HG02884 (cell line): ENCODE results near the gene ZSWIM3.

Source experiments
- ATAC-seq: cut with Tn5 transposase; IDR thresholded peaks from one replicate; pipeline ENCODE4 v1.9.1; 2021; ENCODE audit warnings: mild to moderate bottlenecking, moderate library complexity; ENCODE audit not compliant: unreplicated experiment

Gene ZSWIM3

GRCh38 chr20:45909336-45909808, 52.0 kb downstream of the ZSWIM3 start:
- ATAC-seq, result no peak

- no peak for ATAC-seq
Observed at GRCh38 chr20:45909817-45910669, 52.6 kb downstream of the ZSWIM3 start.

GRCh38 chr20:45910670-45911485, 53.5 kb downstream of the ZSWIM3 start:
- peak; percentile 89 for ATAC-seq

GRCh38 chr20:45911486-45912343, 54.3 kb downstream of the ZSWIM3 start, which contains the start of gene PLTP:
Gene PLTP, minus strand, starts transcription at chr20:45912155. Its CDS starts 703 bp downstream, at chr20:45911452.
- no peak for ATAC-seq

- ATAC-seq, result no peak
Observed at GRCh38 chr20:45912344-45912682, 54.9 kb downstream of the ZSWIM3 start.

GRCh38 chr20:45913116-45913515, 55.7 kb downstream of the ZSWIM3 start:
- ATAC-seq, result no peak

GRCh38 chr20:45917790-45918141, 60.4 kb downstream of the ZSWIM3 start:
- ATAC-seq, result no peak

GRCh38 chr20:45918182-45918737, 60.8 kb downstream of the ZSWIM3 start:
- no peak for ATAC-seq

- no peak for ATAC-seq
Observed at GRCh38 chr20:45918779-45919537, 61.5 kb downstream of the ZSWIM3 start.

GRCh38 chr20:45919542-45920399, 62.4 kb downstream of the ZSWIM3 start:
- no peak for ATAC-seq

- ATAC-seq, result no peak
Observed at GRCh38 chr20:45920462-45921336, 63.3 kb downstream of the ZSWIM3 start.

GRCh38 chr20:45921337-45922189, 64.1 kb downstream of the ZSWIM3 start:
- no peak for ATAC-seq

GRCh38 chr20:45924391-45925261, 67.2 kb downstream of the ZSWIM3 start:
- no peak for ATAC-seq

GRCh38 chr20:45925821-45926506, 68.5 kb downstream of the ZSWIM3 start:
- no peak for ATAC-seq

GRCh38 chr20:45926731-45927070, 69.3 kb downstream of the ZSWIM3 start:
- ATAC-seq, result no peak
